GM12878 (cell line): Measurements from ENCODE around the gene LSM3. TPM values are rescaled to one million over a fixed set of nuclear protein-coding genes. Genes with fewer than 3 reads are reported as not detected.

Source experiments
- ATAC-seq: fragments of 200-7000 bp; cut with Tn5 transposase; 3 replicates; pipeline ENCODE4 v1.9.1; 2020; ENCODE audit warnings: mild to moderate bottlenecking, moderate library complexity
- BruUV-seq: library from RNA; stranded (reverse); fragments of 400-500 nt; replicated peaks from 2 replicates; lab custom pipeline; 2021; lab: Mats Ljungman, UMichigan
- CTCF ChIA-PET: fragments of 300-600 bp; sonication (Branson Sonifier 250); formaldehyde crosslinking; extraction: SDS; loops from one replicate; lab custom pipeline; 2021; ENCODE audit warnings: inconsistent platforms; lab: Yijun Ruan, JAX
- POLR2A ChIA-PET: fragments of 350-600 bp; formaldehyde crosslinking; extraction: SDS; loops from one replicate; lab custom pipeline; 2021; ENCODE audit warnings: inconsistent platforms; lab: Charles Lee
- RAD21 ChIA-PET: fragments of 300-600 bp; sonication (Branson Sonifier 250); formaldehyde crosslinking; loops from one replicate; lab custom pipeline; 2023; ENCODE audit warnings: antibody characterized with exemption; ENCODE audit not compliant: unreplicated experiment; lab: Charles Lee
- SMC1A ChIA-PET: fragments of 300-600 bp; sonication (Branson Sonifier 250); formaldehyde crosslinking; loops from one replicate; lab custom pipeline; 2023; ENCODE audit not compliant: unreplicated experiment, uncharacterized antibody; lab: Charles Lee
- DNase-seq: peaks from one replicate; pipeline ENCODE4 v3.0.0-alpha.2; 2011; ENCODE audit warnings: low read depth, low spot score
- FAIRE-seq: peaks from 3 replicates; lab custom pipeline; 2011; peaks lifted over from hg19 to GRCh38; lab: Jason Lieb, UNC
- H2AFZ ChIP-seq: 2 replicates; pipeline ENCODE4 v1.6.0; 2011; ENCODE audit warnings: low read depth, low read length, control low read depth; ENCODE audit not compliant: control insufficient read depth
- H3K27ac ChIP-seq: 2 replicates; pipeline ENCODE4 v1.5.1; 2011; ENCODE audit warnings: control low read depth; ENCODE audit not compliant: control insufficient read depth, insufficient read depth
- H3K27me3 ChIP-seq, 2 experiments: replicated peaks in 1 of 2; 2 replicates each; pipeline versions ENCODE4 v1.6.0 to v1.6.1; 2011; ENCODE audit warnings: low read length in 1 of 2; ENCODE audit not compliant: control insufficient read depth in 2 of 2, insufficient read depth in 2 of 2
- H3K36me3 ChIP-seq, 2 experiments: 2 replicates each; pipeline ENCODE4 v1.5.1; 2011; ENCODE audit warnings: low read length in 1 of 2; ENCODE audit not compliant: control insufficient read depth in 2 of 2, insufficient read depth in 2 of 2
- H3K4me1 ChIP-seq: 2 replicates; pipeline ENCODE4 v1.6.1; 2011; ENCODE audit warnings: mild to moderate bottlenecking, low read length, moderate library complexity, mixed read lengths; ENCODE audit not compliant: control insufficient read depth, insufficient read depth
- H3K4me2 ChIP-seq: 2 replicates; pipeline ENCODE4 v1.6.0; 2011; ENCODE audit warnings: control low read depth; ENCODE audit not compliant: control insufficient read depth, insufficient read depth
- H3K4me3 ChIP-seq: fragments of 200-600 bp; sonication (generic); 2 replicates; pipeline ENCODE4 v1.5.1; 2016
- H3K79me2 ChIP-seq: 2 replicates; pipeline ENCODE4 v1.6.0; 2011; ENCODE audit warnings: low read length; ENCODE audit not compliant: control insufficient read depth, insufficient read depth
- H3K9ac ChIP-seq: 2 replicates; pipeline ENCODE4 v1.8.0; 2011; ENCODE audit warnings: low read length, control low read depth, mixed read lengths; ENCODE audit not compliant: control insufficient read depth, insufficient read depth
- H3K9me3 ChIP-seq: replicated peaks from 3 replicates; pipeline ENCODE4 v1.5.1; 2011; ENCODE audit warnings: mild to moderate bottlenecking, low read length; ENCODE audit not compliant: control insufficient read depth, insufficient read depth
- H4K20me1 ChIP-seq: 2 replicates; pipeline ENCODE4 v1.6.0; 2011; ENCODE audit not compliant: control insufficient read depth, insufficient read depth
- BCL3 ChIP-seq: IDR thresholded peaks from 2 replicates; pipeline ENCODE4 v1.6.1; 2011; ENCODE audit warnings: borderline replicate concordance, low read depth, mild to moderate bottlenecking, moderate library complexity, low read length; ENCODE audit not compliant: insufficient read depth, poor library complexity, severe bottlenecking
- CHD1 ChIP-seq: IDR thresholded peaks from 2 replicates; pipeline ENCODE4 v1.6.1; 2012; ENCODE audit warnings: low read depth, low read length, improper control_type of control experiment
- CREM ChIP-seq: IDR thresholded peaks from 2 replicates; pipeline ENCODE4 v1.6.1; 2014; ENCODE audit warnings: antibody characterized with exemption, low read depth
- EED ChIP-seq: sonication (generic); IDR thresholded peaks from 2 replicates; pipeline ENCODE4 v1.6.1; 2016; ENCODE audit warnings: antibody characterized with exemption, low read depth
- FOS ChIP-seq: IDR thresholded peaks from 3 replicates; pipeline ENCODE4 v1.6.1; 2011; ENCODE audit warnings: borderline replicate concordance; ENCODE audit not compliant: insufficient read length; ENCODE audit errors: extremely low read depth
- FOXM1 ChIP-seq: IDR thresholded peaks from 2 replicates; pipeline ENCODE4 v1.6.1; 2012; ENCODE audit warnings: low read depth, mild to moderate bottlenecking, inconsistent platforms, low read length, moderate library complexity
- IKZF1 ChIP-seq: fragments of 450-650 bp; conservative IDR thresholded peaks from 2 replicates; pipeline ENCODE4 v1.6.1; 2017; ENCODE audit warnings: antibody characterized with exemption, mild to moderate bottlenecking
- MEF2A ChIP-seq: IDR thresholded peaks from 2 replicates; pipeline ENCODE4 v1.6.1; 2011; ENCODE audit warnings: low read depth, mild to moderate bottlenecking, low read length, moderate library complexity; ENCODE audit not compliant: insufficient read depth
- MEF2B ChIP-seq: fragments of 450-650 bp; IDR thresholded peaks from 2 replicates; pipeline ENCODE4 v1.6.1; 2018; ENCODE audit warnings: mild to moderate bottlenecking, moderate library complexity; ENCODE audit not compliant: partially characterized antibody, poor library complexity, severe bottlenecking
- MLLT1 ChIP-seq: fragments of 450-650 bp; IDR thresholded peaks from 2 replicates; pipeline ENCODE4 v1.6.1; 2016; ENCODE audit warnings: mild to moderate bottlenecking
- NFXL1 ChIP-seq: fragments of 450-650 bp; IDR thresholded peaks from 2 replicates; pipeline ENCODE4 v1.6.1; 2017; ENCODE audit warnings: antibody characterized with exemption, mild to moderate bottlenecking, borderline replicate concordance
- NR2C1 ChIP-seq: fragments of 450-650 bp; IDR thresholded peaks from 2 replicates; pipeline ENCODE4 v1.6.1; 2017; ENCODE audit warnings: antibody characterized with exemption, mild to moderate bottlenecking, moderate library complexity
- NRF1 ChIP-seq: conservative IDR thresholded peaks from 2 replicates; pipeline ENCODE4 v1.6.1; 2011; ENCODE audit warnings: mild to moderate bottlenecking, low read depth, low read length, improper control_type of control experiment
- PKNOX1 ChIP-seq: fragments of 450-650 bp; IDR thresholded peaks from 2 replicates; pipeline ENCODE4 v1.6.1; 2016; ENCODE audit warnings: mild to moderate bottlenecking
- SMARCA5 ChIP-seq: fragments of 450-650 bp; IDR thresholded peaks from 2 replicates; pipeline ENCODE4 v1.6.1; 2017; ENCODE audit warnings: mild to moderate bottlenecking
- SMC3 ChIP-seq: IDR thresholded peaks from 2 replicates; pipeline ENCODE4 v1.6.1; 2011; ENCODE audit warnings: low read length, improper control_type of control experiment, borderline replicate concordance
- TAF1 ChIP-seq: IDR thresholded peaks from 2 replicates; pipeline ENCODE4 v1.6.1; 2011; ENCODE audit warnings: mild to moderate bottlenecking, low read depth, low read length, borderline replicate concordance
- ZNF384 ChIP-seq: IDR thresholded peaks from 2 replicates; pipeline ENCODE4 v1.6.1; 2012; ENCODE audit warnings: low read depth, mild to moderate bottlenecking, low read length, improper control_type of control experiment, borderline replicate concordance
- ZSCAN29 ChIP-seq: fragments of 450-650 bp; IDR thresholded peaks from 2 replicates; pipeline ENCODE4 v1.6.1; 2017; ENCODE audit warnings: mild to moderate bottlenecking, moderate library complexity
- WGBS: methylation state at CpG from one replicate; pipeline ENCODE4 v1.1.6; 2016; ENCODE audit warnings: low lambda C conversion rate; ENCODE audit not compliant: insufficient replicate concordance, insufficient coverage; ENCODE audit errors: missing lambda C conversion rate; 5-methylcytosine and 5-hydroxymethylcytosine counted together
- in situ Hi-C: fragments of 300-500 bp; cut with MboI; formaldehyde crosslinking; loops from 9 replicates; pipeline ENCODE4 v1.14.3; 2018; ENCODE audit warnings: mixed read lengths
- intact Hi-C: fragments of 100-400 bp; cut with micrococcal nuclease; formaldehyde crosslinking; loops from one replicate; pipeline ENCODE4 v1.14.2; 2022; ENCODE audit not compliant: unreplicated experiment
- polyA plus RNA-seq, 11 experiments: library from polyadenylated mRNA; depleted of rRNA in 4 of 11; unstranded in 6 of 11; stranded (reverse) in 5 of 11; fragments of >200 nt; fragmentation: Nextera tagmentation in 4 of 11; fragmentation: Illumina TruSeq in 1 of 11; extraction: Ambion mirVana in 4 of 11; extraction: Trizol in 1 of 11; gene quantifications; 1 replicate in 1 of 11; 2 replicates in 10 of 11; pipeline versions ENCODE4 v1.2.1 to v1.2.3, GENCODE V29; 2011 to 2016; ENCODE audit warnings: inconsistent platforms in 2 of 11, missing spikeins in 2 of 11, low read depth in 1 of 11
- total RNA-seq, 4 experiments: library from RNA; depleted of rRNA in 3 of 4; stranded (reverse); fragments of >200 nt in 3 of 4; fragmentation: Illumina TruSeq in 1 of 4; extraction: Trizol in 1 of 4; gene quantifications; 2 replicates each; pipeline versions ENCODE4 v1.2.1 to v1.2.3, GENCODE V29; 2013 to 2021

The LSM3 gene
- total and polyA plus RNA-seq, 10 of the 15 experiments (the other 5 are each of a cell fraction or from before 2014, with no cell fraction given): 15.5 to 111 (median 29.1) TPM

- TF ChIP-seq FOXM1 (no peak), TAF1 (no peak), BCL3 (no peak), MEF2B (no peak), SMARCA5 (no peak), MEF2A (no peak), SMC3 (no peak), NRF1 (no peak), EED (no peak), FOS (no peak), ZSCAN29 (no peak), PKNOX1 (no peak), IKZF1 (no peak), NFXL1 (no peak), ZNF384 (no peak), CREM (no peak), NR2C1 (no peak), MLLT1 (no peak), CHD1 (no peak)
- H3K4me3 ChIP-seq: no peak overlapping the region
- H4K20me1 ChIP-seq: no peaks in the 10 kb centered on the region
- RAD21 ChIA-PET: no interaction called here
- intact Hi-C loops: no loop called here
- H2AFZ ChIP-seq: no peak overlapping the region
- H3K9me3 ChIP-seq: no peaks in the 10 kb centered on the region
- no TSS peak for BruUV-seq
- in situ Hi-C loops: no loop called here
- 100% methylated on average over 6 of the region's 6 CpGs for WGBS
- no peak overlapping the region for H3K9ac ChIP-seq
- peaks cover 8% of the 10 kb centered on the region for H3K4me1 ChIP-seq
- peaks cover 33% of the 10 kb centered on the region for H3K79me2 ChIP-seq
- SMC1A ChIA-PET: interaction anchor here (0.7 to 1.2 kb wide), 2 partner anchors 15 to 238 kb away, joined by 3 read pairs; no protein-coding TSS in a partner anchor
- H3K36me3 ChIP-seq: peaks cover 18 to 30% of the 10 kb centered on the region in 2 experiments
- CTCF ChIA-PET: no interaction called here
- no peak overlapping the region for H3K4me2 ChIP-seq
- POLR2A ChIA-PET: no interaction called here
- no peak overlapping the region for H3K27ac ChIP-seq
- ATAC-seq (no peak), DNase-seq (no peak), FAIRE-seq (no peak)
- no peaks in the 10 kb centered on the region for H3K27me3 ChIP-seq
These were observed 49.3 kb upstream of the LSM3 start for GRCh38 chr3:14129296-14129695.
